OCI-LY7 (cell line): ENCODE results near the gene NELFA. TPM values are rescaled to one million over a fixed set of nuclear protein-coding genes. Genes with fewer than 3 reads are reported as not detected.

Source experiments
- BruUV-seq: library from RNA; stranded (reverse); fragments of 400-500 nt; replicated peaks from 2 replicates; lab custom pipeline; 2021; lab: Mats Ljungman, UMichigan
- CTCF ChIA-PET: fragments of 300-600 bp; sonication (Branson Sonifier 250); formaldehyde crosslinking; loops from one replicate; lab custom pipeline; 2022; ENCODE audit warnings: antibody characterized with exemption; ENCODE audit not compliant: unreplicated experiment; lab: Charles Lee
- POLR2A ChIA-PET: fragments of 300-600 bp; sonication (Branson Sonifier 250); formaldehyde crosslinking; loops from one replicate; lab custom pipeline; 2022; ENCODE audit warnings: antibody characterized with exemption; lab: Charles Lee
- DNase-seq: peaks from one replicate; pipeline ENCODE4 v3.0.0-alpha.2; 2015; ENCODE audit warnings: low spot score
- H2AFZ ChIP-seq: fragments of 200-600 bp; sonication (generic), shearing (Covaris generic); 2 replicates; pipeline ENCODE4 v1.6.1; 2014; ENCODE audit warnings: mild to moderate bottlenecking, antibody characterized with exemption, low read length, moderate library complexity
- H3K27ac ChIP-seq: fragments of 200-600 bp; sonication (generic); 2 replicates; pipeline ENCODE4 v1.5.1; 2014; ENCODE audit warnings: mixed run types, low read depth, mild to moderate bottlenecking, moderate library complexity, low read length, inconsistent platforms; ENCODE audit not compliant: poor library complexity, severe bottlenecking
- H3K36me3 ChIP-seq: fragments of 200-600 bp; sonication (generic); 2 replicates; pipeline ENCODE4 v1.6.1; 2014; ENCODE audit warnings: mild to moderate bottlenecking, antibody characterized with exemption, low read length, moderate library complexity, mixed read lengths; ENCODE audit not compliant: insufficient read depth
- H3K4me1 ChIP-seq: fragments of 200-600 bp; sonication (generic); 2 replicates; pipeline ENCODE4 v1.5.1; 2014; ENCODE audit warnings: mild to moderate bottlenecking, low read length; ENCODE audit not compliant: insufficient read depth, poor library complexity, severe bottlenecking
- H3K4me2 ChIP-seq: fragments of 200-600 bp; sonication (generic); 2 replicates; pipeline ENCODE4 v1.6.1; 2014; ENCODE audit warnings: mild to moderate bottlenecking, low read length
- H3K4me3 ChIP-seq: fragments of 200-600 bp; sonication (generic); 2 replicates; pipeline ENCODE4 v1.5.1; 2014; ENCODE audit warnings: mild to moderate bottlenecking, low read depth, low read length; ENCODE audit not compliant: poor library complexity, severe bottlenecking
- H3K79me2 ChIP-seq: fragments of 200-600 bp; sonication (generic); 2 replicates; pipeline ENCODE4 v1.6.1; 2016; ENCODE audit warnings: low read depth, mild to moderate bottlenecking, low read length, moderate library complexity, mixed read lengths; ENCODE audit not compliant: insufficient read depth
- H3K9me2 ChIP-seq: fragments of 200-600 bp; sonication (generic); 2 replicates; pipeline ENCODE4 v1.6.1; 2016; ENCODE audit warnings: mild to moderate bottlenecking, low read length, mixed read lengths; ENCODE audit not compliant: insufficient read depth
- H3K9me3 ChIP-seq: fragments of 200-600 bp; sonication (generic); 2 replicates; pipeline ENCODE4 v1.6.1; 2014; ENCODE audit warnings: mild to moderate bottlenecking, mixed run types, low read length, mixed read lengths
- H4K20me1 ChIP-seq: fragments of 200-600 bp; sonication (generic); 2 replicates; pipeline ENCODE4 v1.6.1; 2014; ENCODE audit warnings: mild to moderate bottlenecking, antibody characterized with exemption, low read length, moderate library complexity, mixed read lengths; ENCODE audit not compliant: insufficient read depth
- CTCF ChIP-seq: fragments of 200-600 bp; sonication (generic); conservative IDR thresholded peaks from 2 replicates; pipeline ENCODE4 v1.5.1; 2014; ENCODE audit warnings: mild to moderate bottlenecking, antibody characterized with exemption, low read length, moderate library complexity, mixed read lengths
- EZH2phosphoT487 ChIP-seq: fragments of 200-600 bp; sonication (generic); IDR thresholded peaks from 2 replicates; pipeline ENCODE4 v1.6.1; 2018; ENCODE audit warnings: low read depth, borderline replicate concordance, mild to moderate bottlenecking, mixed run types, antibody characterized with exemption, low read length, moderate library complexity, mixed read lengths
- intact Hi-C: fragments of 100-400 bp; cut with micrococcal nuclease; formaldehyde crosslinking; loops from one replicate; pipeline ENCODE4 v1.10.0; 2022; ENCODE audit not compliant: unreplicated experiment
- total RNA-seq, 2 experiments: library from RNA; depleted of rRNA in 1 of 2; stranded (reverse); fragments of >200 nt in 1 of 2; shearing (Covaris generic) in 1 of 2; gene quantifications; 2 replicates each; pipeline ENCODE4 v1.2.3, GENCODE V29; 2014 to 2022

Gene NELFA
- total RNA-seq, 2 experiments from 2014 or later = 45.5 to 45.7 TPM

DNA sequence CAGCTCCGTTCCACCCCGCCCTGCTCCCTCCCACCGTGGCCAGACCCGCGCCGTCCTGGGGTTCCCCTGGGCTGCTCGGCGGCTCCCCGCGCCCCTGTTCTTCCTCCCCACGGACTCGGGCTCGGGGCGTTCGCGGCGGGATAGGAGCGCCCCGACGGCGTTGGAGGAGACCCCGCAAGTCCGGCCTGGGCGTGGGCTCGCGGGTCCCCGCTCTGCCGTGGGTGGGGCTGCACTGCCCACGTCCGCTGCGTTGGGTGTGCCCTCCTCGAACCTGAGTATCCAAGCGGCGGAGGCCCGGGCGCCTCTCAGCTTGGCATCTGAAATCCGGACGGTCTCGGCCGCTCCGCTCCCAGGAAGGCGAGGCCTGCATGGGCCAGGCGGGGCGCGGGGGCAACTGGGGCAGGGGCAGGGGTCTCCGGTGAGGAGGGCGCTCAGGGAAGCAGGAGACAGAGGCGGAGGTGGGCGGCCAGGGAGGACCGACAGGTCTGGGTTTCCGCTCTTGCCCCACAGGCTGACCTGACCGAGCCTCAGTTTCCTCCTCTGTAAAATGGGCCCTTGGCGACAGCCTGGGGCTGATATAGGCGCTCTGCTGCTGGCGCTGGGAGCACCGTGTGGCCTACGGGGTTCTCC is 38.4 kb upstream of the NELFA start:
- intact Hi-C loops = no loop called here
- H3K9me3 ChIP-seq = no peaks in the 10 kb centered on the region
- TF ChIP-seq EZH2phosphoT487 (no peak), CTCF (no peak)

DNA sequence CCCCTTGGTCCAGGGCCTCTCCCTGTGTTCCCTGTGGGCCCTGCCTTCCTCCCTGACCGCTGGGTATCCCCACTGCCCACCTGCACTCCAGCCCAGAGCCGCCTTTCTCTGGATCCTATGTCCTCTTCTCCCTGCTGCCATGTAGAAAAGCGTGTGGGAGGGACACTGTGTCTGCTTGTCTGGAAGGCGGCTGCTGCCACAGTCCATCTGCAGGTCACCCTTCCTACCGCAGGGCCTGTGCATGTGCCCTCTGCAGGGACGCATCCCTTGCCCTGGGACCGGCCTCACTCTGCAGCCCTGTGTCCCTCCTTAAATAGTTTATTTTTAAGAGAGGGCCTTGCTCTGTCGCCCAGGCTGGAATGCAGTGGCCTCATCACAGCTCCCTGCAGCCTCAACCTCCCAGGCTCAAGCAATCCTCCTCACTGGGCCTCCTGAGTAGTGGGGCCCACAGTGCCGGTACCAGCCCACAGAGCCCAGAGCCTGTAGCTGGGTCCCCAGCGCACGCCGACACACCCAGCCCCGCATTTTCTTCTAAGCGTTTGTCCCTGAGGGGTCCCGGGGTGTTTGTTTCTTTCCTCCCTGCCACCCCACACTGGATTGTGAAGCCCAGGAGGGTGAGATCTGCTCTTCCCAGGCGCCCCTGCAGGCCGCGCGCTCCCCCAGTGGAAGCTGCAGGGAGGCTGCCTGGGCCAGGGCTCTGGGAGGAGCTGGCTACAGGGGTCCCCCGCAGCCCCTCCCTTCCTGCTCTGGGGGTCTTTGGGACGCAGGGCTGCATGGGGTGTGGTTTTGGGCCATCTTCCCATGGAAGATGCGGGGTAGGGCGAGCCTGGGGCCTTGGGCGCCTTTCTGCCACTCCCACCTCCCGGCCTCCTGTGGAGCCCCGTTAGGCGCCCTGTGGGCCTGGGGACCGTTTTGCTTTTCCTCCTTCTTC is 37.5 kb upstream of the NELFA start:
- Histone ChIP-seq H3K4me2 (no peak overlapping the region), H3K4me3 (no peak overlapping the region), H3K9me2 (no peaks in the 10 kb centered on the region), H3K36me3 (no peaks in the 10 kb centered on the region), H3K9me3 (no peaks in the 10 kb centered on the region), H4K20me1 (no peaks in the 10 kb centered on the region), H3K79me2 (no peaks in the 10 kb centered on the region), H3K4me1 (peaks cover 8% of the 10 kb centered on the region), H2AFZ (no peak overlapping the region), H3K27ac (no peak overlapping the region)
- DNase-seq = no peak
- POLR2A ChIA-PET = interaction anchor here (0.6 kb wide), 1 partner anchor 660 kb away, joined by 3 read pairs; no protein-coding TSS in a partner anchor
- intact Hi-C loops = no loop called here
- CTCF ChIA-PET = no interaction called here
- BruUV-seq = no TSS peak
- TF ChIP-seq CTCF (no peak), EZH2phosphoT487 (no peak)

More for the DNA sequence above, 38.4 kb upstream of the NELFA start:
- POLR2A ChIA-PET = interaction anchor here (0.6 kb wide), 1 partner anchor 660 kb away, joined by 3 read pairs; no protein-coding TSS in a partner anchor
- DNase-seq = no peak
- Histone ChIP-seq H3K4me2 (no peak overlapping the region), H3K9me2 (no peaks in the 10 kb centered on the region), H3K79me2 (no peaks in the 10 kb centered on the region), H4K20me1 (no peaks in the 10 kb centered on the region), H3K4me3 (no peak overlapping the region), H3K27ac (no peak overlapping the region), H3K36me3 (no peaks in the 10 kb centered on the region), H3K4me1 (peaks cover 4% of the 10 kb centered on the region), H2AFZ (no peak overlapping the region)
- CTCF ChIA-PET = no interaction called here
- no TSS peak for BruUV-seq
